ENCODE data around the gene SUCLG2.
A peak's percentile ranks its signal among the peaks of the same experiment; 100 is the strongest.

SUCLG2 gene

DNA sequence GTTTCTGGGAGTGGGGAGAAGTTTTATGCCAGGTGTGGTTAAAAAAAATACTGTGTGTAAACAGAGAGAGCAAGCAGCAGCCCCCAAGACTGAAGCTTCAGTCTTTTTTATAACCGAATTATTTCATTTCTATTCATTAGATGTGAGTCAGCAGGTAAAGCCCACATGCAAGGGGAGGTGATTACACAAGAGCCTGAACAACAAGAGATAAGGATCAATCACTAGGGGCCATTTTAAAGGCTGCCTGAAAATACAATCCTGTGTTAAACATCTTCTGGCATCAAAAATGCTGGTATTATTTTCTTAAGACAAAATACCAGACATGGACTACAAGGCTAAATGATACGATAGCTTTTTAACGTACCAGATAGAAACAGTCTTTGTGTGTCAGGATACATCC, 217.3 kb downstream of the SUCLG2 start:
- DNase-seq = no peak

DNA sequence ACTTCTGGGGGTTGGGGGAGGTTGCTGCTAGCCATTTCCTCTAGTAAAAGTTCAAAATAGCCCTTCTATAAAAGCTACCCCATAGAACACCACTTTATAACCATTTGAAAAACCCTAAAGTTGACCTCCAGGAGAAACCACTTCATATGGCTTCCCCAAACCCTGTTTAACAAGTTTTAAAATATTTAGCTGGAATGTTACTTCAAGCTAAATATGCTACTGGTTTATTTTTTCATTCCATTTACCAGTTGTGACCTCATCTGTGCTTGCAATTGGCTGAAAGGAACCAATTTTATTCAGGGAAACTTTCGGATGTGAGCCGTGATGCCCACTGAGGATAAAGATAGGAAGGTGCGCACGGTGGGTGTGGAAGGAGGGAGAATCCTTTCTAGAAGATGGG, 221.3 kb downstream of the SUCLG2 start:
- DNase-seq = no peak

DNA sequence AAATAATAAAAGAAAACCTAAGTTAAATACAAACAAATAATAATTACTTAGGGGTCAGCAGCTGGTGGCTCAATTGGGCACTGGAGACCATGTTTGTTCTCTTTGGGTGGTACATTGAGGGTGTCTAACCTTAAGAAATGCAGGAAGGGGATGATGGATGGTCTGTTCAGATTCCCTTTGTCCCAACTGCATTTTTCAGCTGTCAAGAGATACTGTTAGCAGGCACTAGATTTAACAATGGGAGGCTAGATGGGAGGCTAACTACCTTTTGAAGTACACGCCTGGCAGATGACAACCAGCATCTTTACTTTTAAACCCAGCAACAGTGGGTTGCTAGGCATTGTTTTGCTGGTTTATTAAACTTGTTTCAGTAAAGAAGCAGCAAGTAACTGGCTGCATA, 222.5 kb downstream of the SUCLG2 start:
- no peak for DNase-seq

DNA sequence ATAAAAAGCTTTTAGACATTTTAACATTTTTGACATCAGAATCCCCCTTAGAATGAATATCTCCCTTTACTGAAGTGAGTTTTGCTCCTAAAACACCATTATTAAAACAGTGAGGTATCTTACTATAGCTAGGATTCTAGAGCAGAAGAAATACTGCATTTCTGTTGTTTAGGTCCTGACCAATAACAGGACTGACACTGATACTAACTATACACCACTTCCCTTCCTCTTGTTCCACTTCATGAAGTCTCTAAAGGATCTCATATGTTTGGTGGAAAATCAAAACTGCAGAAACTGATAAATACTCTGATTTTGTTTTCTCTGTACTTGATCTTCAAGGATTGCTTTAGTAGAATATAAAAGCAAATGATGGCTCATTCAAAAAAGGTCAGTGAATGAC, 230.7 kb downstream of the SUCLG2 start:
- DNase-seq = no peak

DNA sequence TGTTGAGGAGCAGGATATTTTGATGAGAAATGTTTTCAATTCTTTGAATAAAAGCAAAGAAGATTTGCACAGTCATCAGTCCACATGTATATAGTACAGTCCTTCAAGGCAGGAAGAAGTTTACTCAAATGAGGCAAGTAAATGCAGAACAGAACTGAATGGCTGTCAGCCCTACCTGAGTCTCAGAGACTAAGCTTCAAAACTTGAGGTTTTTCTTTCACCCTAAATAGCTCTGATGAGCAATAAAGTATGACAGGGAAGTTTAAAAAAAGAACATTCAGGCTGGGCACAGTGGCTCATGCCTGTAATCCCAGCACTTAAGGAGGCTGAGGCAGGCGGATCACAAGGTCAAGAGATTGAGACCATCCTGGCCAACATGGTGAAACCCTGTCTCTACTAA, 232.5 kb downstream of the SUCLG2 start:
- DNase-seq = no peak

DNA sequence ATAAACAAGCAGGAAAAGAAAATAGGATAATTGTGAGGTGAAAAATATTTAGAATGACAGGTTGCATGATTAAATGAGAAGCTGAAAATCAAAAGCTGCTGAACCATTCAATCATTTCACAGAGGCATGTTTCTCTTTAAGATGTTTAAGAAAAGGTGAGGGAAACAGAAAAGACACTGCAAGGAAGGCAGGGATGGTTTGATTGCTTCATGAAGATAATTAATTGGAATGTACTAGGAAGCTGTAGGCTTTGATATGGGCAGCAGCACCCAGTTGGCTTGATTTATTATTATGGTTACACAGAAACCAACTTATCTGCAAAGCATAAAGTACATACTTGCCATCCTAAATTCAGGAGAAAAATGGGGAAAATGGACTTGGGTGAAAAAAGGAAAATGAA, 234.6 kb downstream of the SUCLG2 start:
- DNase-seq = no peak

DNA sequence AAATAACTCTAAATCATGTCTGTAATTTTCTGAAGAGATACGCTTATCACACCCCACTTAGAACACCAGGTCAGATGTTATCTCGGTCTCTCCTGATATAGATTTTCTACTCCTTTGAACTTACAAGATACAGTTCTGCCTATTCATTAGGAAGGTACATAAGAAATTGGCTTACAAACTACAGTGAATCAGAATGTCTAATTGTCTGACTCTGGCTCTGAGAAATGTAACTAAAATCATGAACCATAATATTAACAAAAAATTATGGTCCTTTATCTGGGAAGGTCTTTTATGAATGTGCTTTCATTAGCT, 235.2 kb downstream of the SUCLG2 start:
- DNase-seq = no peak

DNA sequence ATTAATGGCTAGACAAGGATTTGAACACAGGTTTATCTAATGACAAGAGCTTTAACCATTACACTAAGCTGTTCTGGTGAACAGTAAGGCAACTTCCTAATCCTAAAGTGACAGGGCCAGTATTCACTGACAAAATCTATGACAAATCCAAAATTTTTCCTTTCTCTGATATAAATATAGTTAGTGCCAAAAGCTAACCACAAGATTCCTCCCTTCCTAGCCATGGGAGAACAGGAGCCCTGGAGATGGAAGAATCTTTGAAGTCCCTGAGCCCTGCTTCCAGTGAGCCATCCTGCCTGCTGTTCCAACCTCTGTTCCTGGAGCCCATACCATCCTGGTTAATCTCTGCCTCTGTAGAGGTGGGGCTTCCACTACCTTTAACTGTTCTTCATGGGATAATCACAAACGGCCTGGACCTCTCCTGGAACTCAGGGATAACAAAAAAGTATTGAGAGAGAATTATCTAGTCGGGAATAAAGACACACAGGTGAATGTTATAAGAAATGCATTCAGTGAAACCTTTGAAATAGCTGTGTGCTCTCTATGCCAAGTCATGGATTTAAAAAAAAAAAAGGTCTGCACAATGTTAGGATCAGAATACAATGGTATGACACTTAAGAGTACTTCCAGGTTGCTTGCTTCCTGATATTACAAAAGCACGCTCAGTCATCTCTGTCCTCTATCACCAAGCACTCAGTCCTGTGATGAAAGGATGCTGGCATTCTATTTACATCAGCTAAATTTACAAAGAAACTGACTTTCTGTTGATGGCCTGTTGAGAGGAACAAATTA, 235.8 kb downstream of the SUCLG2 start:
- no peak for DNase-seq

DNA sequence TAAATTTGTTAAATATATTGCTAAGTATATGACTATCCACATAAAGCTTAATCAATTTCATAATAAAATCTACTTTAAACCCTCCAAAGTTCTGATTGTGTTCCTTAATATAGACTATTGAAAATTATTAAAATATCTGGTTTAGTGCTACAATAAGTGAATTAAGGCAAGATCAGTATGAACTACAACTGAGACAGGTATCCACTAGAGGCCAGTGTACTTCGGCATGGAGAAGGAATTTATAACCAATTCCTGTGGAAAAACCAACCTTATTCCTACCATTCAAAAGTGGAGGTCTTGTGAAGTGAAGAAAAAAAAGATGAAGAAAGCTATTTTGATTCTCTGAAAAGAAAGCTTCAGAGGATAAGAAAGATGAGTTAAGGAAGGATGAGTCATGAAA, 237.7 kb downstream of the SUCLG2 start:
- no peak for DNase-seq

DNA sequence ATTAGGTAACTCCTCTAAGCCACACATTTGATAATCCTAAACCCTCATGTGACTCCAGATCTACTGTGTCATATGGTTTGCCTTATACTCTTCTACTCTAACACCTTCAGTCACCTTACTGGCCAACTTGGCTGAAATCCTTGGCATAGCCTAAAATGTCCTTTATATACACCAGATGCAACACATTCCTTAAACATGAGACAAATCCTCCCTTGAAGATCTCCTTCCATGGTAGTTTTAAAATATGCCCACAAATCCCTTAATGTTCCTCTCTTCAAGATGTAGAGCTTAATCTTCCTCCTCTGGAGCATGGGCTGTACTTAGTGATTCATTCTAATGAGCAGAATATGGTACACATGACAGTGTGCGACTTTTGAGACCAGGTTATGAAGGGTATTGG, 238.9 kb downstream of the SUCLG2 start:
- no peak for DNase-seq

DNA sequence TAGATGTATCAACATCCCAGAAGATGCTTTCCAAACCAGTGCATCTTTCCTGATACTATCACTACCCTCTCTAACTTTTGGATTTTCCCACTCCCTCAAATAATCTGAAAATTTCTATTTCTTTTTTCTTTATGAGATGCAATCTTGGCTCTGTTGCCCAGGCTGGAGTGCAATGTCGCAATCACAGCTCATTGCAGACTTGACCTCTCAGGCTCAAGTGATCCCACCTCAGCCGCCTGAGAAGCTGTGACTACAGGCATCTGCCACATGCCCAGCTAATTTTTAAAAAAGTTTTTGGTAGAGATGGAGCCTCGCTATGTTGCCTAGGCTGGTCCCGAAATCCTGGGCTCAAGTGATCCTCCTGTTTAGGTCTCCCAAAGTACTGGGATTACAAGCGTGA, 239.7 kb downstream of the SUCLG2 start:
- no peak for DNase-seq

DNA sequence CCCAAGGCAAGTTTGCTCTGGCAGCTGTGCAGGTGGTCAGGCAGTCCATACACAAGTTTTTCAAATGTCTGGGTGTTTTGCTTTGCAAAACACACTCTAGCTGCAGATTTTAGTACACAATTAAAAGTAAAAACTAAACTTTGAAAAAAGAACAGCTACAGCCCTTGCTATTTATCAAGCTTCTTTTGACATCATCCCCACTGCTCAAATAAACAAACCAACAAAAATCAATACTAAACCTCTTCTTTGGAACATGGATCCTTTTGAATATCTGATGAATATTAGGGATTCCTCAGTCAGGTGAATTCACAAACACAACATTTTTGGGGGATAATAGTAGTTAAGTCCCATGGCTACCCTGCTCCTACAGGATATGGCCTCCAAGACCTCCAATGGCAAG, 249.2 kb downstream of the SUCLG2 start:
- DNase-seq = no peak

DNA sequence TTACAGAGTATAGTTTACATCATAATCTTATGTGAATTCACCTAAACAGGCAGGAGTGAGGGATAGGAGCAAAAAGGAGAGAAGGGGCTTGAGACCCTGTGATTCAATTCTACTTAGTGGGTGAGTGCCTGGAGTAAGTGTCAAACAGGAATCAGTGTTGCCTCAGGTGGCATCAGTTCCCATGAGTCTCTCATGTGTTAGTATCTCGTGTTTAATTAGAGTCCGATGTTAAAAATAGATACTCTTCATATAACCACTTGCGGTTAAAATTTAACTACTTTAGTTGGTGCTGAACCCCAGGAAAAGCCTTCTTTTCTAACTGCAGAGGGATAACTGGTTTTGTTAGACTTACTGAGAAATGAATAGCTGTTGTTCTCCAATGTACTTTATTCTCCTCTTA, 251.5 kb downstream of the SUCLG2 start:
- no peak for DNase-seq

DNA sequence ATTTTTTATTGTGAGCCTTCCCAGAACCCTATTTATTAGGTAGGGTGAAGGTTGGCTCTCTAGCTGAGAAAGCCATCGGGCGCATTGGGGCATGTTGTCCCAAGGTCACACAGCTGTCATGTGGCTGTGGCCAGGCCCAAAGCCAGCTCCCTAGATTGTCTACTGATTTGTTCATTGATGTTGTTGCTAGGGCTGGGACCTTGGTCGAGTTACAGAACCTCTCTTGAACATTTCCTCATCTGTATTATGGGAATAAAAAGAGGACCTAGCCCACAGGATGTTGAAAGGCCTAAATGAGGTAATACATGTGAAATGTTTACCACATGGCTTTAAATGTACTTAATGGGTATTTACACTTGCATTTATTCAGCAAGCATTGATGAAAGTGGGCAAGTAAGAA, 252.5 kb downstream of the SUCLG2 start:
- no peak for DNase-seq

DNA sequence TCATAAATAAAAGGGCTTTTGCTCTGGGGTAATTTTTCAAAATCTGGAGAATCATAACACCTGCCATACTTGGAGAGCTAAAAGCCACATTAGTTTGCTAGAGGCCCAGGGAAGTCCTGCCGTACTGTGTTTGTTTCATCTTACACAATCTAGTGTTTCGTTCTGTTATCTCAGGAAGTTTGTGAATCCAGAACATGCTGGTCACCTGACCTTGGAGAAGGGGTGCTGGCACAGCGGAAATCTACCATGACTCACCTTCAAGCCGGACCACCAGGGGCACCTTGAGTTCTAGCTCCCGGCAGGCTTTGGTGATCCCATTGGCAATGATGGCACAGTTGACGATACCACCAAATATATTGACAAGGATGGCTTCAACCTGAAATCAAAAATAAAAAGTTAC, 253.9 kb downstream of the SUCLG2 start:
- DNase-seq = no peak

DNA sequence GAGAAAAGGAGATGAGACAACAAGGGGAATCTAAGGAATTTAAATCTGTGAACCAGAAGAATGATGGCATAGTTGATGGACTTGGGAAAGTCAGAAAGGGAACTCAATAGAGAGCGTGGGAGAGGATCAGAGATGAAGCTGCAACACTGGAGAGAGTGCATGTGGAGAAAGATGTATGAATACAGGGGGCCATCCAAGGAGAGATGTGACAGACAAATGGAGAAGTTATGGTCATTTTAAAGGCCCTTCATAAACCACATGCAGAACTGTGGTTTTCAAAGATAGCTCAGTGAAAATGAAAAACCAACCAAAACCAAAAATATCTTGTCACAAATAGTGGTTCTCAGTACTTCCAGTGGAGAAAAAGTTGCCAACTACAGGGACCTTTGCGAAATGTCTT, 265.2 kb downstream of the SUCLG2 start:
- DNase-seq = no peak

DNA sequence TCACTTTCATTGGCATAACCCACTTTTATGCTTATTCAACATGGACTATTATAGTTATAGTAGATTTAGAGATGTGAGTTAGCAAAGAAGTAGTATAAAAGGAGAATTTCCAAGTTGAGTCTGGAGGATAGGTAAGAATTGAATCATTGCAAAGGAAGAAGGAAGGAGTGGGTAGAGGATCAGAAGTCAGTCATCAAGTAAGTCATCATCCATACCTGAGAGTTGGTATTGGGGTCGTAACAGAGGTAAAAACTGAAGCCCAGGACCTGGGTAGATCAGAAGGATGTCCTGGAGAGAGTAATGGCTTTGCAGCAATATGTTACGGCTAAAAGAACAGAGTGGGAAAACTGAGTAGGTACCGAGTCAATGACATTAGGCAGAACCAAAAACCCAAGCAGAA, 265.7 kb downstream of the SUCLG2 start:
- DNase-seq = no peak

DNA sequence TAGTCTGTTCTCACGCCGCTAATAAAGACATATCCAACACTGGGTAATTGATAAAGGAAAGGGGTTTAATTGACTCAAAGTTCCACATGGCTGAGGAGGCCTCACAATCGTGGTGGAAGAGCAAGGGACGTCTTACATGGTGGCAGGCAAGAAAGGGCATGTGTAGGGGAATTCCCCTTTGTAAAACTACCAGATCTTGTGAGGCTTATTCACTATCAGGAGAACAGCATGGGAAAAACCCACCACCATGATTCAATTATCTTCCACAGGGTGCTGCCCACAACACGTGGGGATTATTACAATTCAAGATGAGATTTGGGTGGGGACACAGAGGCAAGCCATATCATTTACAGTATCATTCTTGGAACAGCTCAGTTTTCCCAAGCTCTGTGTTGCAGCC, 268.0 kb downstream of the SUCLG2 start:
- peak; percentile 9 for DNase-seq

DNA sequence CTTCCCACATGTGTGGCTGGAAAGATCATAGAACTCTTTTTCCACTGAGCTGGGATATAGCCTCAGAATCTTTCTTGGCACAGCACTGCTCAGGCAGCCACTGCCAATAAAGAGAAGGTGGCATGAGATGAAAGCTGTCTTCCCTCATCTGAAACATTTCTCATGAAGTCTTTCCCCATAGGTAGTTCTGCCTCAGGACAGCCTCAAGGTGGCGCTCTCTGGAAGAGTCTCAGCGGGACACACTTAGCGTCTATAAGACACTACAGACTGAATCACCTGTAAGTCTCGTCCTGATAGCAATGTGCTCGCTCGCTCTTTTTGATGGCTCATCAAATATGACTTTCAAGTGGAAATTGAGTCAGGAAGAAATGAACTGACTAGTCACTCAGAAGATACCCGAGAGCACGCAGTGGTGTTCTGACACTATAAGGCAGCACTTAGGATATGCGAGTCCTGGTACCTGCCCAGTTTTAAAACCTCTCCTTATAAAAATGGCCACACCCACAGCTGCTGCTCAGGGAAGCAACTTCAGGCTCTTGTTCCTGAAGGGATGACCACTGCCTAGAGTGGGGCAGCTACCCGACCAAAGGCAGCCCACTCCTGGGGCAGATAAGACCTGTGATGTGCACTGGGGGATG, 269.5 kb downstream of the SUCLG2 start:
- peak; percentile 67 for DNase-seq

DNA sequence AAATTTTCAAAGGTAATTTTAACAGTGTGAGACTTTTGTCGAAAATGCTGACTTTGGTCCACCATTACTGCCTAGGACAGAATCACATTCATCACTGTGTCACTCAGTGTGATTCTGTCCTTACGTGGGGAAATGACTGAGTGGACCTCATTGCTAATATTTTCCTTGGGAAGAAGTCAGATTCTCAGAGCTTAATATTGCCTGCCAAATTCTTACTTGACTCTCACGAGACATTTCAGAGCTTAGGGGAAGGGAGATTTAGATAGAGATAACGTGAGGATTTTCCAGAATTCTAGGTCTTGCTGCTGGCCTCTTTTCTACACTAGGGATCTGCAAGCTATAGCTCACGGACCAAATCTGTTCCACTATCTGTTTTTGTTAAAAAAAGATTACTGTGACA, 270.4 kb downstream of the SUCLG2 start:
- DNase-seq = no peak

DNA sequence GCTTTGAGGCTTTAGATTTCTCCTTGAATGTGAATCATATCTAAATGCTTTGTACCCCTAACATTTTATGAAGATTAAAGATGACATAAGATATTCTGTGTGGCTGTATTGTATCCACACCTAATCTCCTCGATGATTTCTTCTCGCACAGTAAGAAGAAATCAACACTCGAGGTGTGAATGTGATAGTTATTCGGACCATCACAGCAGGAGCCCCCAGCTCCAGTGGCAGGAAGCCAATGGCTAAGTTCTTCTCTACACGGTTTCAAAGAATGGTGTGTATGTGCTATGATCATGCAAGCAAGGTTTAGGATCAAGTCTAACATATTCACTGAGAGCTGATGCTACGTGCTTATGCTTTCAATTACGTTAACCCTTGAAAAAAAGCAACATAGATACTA, 271.0 kb downstream of the SUCLG2 start:
- no peak for DNase-seq

DNA sequence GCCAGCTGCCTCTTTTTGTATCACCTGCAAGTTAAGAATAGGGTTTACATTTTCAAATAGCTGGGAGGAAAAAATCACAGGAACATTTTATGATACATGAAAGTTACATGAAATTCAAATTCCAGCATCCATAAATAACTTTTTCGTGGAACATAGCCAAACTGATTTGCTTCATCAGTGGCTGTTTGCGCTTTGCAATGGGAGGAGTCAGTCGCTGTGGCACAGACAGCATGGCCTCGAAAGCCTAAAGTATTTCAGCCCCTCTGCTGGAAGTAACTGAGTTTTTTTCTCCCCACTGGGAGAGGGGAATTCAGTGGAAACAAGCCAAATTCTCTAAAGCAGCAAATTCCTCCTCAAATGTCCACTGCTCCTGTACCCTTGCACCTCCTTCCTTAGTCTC, 271.9 kb downstream of the SUCLG2 start:
- no peak for DNase-seq

DNA sequence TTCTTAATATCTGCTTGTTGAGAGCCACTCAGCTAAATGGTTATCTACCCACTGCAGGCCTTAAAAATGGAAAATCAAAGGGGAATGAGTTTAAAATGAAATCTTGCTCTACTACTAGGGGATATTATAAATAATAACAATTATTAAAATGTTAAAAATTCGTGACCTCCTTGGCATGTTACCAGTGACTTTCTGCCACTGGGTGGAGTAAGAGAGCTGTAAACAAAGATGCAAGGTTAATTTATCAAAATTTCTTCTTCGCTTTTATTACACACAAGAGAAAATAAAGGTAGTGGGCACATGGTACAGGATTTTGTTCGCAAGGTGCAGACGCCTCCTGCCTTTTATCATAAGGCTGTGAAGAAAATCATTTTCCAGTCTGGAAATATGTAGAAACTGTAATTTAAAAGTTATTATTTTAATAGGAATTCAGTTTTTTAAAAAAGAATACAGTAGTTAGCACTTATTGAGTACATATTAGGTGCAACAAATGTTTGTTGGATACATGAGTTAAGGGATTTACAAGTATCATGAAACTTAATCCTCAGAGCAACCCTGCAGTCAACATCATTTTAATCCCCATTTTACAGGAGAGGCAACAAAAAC, 272.6 kb downstream of the SUCLG2 start:
- DNase-seq = peak; percentile 20

DNA sequence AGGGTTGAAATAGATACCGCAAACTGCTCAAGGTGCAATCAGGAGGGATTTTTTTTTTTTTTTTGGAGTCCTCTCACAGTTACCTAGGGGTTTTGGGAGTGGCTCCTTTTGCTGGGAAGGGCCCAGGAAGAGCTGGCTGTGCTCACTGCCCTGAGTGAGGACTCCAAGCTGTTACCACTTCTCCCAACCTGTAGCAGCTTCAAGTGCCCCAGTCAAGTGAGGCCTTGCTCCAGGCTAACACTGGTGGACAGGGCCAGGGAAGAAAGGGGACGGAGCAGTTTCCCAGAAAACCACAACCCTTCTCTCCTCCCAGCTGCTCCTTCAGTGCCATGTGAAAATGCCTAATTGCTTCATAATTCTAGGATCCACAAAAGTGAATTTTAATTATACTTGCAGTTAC, 274.3 kb downstream of the SUCLG2 start:
- DNase-seq = no peak

DNA sequence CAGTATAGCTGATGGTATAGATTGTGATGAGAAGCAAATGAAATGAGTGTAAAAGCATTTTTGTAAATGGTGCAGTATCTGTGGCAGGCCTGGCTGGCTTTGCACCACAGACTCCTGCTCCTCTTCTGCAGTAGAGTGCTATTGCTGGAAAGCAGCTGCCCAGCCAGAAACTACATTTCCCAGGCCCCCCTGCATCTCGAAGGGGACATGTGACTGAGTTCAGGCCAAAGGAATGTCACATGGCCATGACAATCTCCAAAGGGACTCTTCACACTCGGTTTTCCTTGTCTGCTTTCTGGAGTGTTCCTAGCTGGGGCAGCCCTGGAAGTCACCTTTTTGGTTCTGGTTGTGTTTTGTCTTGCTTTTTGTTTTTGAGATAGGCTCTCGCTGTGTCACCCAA, 277.1 kb downstream of the SUCLG2 start:
- no peak for DNase-seq

Data from activated CD4-positive, alpha-beta T cell treated with anti-CD3 and anti-CD28 coated beads for 48 hours (primary cell).